Hindlimb muscle (tissue), 1 donor: ENCODE results near the gene URM1. TPM values are rescaled to one million over a fixed set of nuclear protein-coding genes. Genes with fewer than 3 reads are reported as not detected.

Source experiments
- DNase-seq: peaks from one replicate; pipeline ENCODE4 v3.0.0-alpha.2; 2013
- polyA plus RNA-seq: library from polyadenylated mRNA; unstranded; fragments of 120-200 nt; gene quantifications from one replicate; pipeline ENCODE4 v1.2.1, GENCODE V29; 2013; ENCODE audit not compliant: insufficient read length

The URM1 gene
- polyA plus RNA-seq, 1 donor, result 70.0 TPM

GRCh38 chr9:128349772-128350171 is 21.4 kb upstream of the URM1 start:
- no peak for DNase-seq

- no peak for DNase-seq
Observed at GRCh38 chr9:128355451-128355850, 15.7 kb upstream of the URM1 start.

- DNase-seq, result no peak
Observed at GRCh38 chr9:128358090-128358489, 13.1 kb upstream of the URM1 start.

GRCh38 chr9:128358861-128359260 is 12.3 kb upstream of the URM1 start:
- no peak for DNase-seq

- DNase-seq, result no peak
Observed at GRCh38 chr9:128360826-128361225, 10.3 kb upstream of the URM1 start.

- peak; percentile 38 for DNase-seq
Observed at GRCh38 chr9:128361296-128361985, 9.7 kb upstream of the URM1 start.

- DNase-seq, result peak; percentile 88
Observed at GRCh38 chr9:128361986-128362646, 9.1 kb upstream of the URM1 start.

GRCh38 chr9:128362774-128363173 is 8.4 kb upstream of the URM1 start:
- no peak for DNase-seq

- DNase-seq, result no peak
Observed at GRCh38 chr9:128365525-128365924, 5.6 kb upstream of the URM1 start.

GRCh38 chr9:128369024-128369706 is 2.0 kb upstream of the URM1 start:
- no peak for DNase-seq

GRCh38 chr9:128370367-128370751 is 815 bp upstream of the URM1 start:
- no peak for DNase-seq

- no peak for DNase-seq
Observed at GRCh38 chr9:128371630-128372117, 500 bp downstream of the URM1 start.

- DNase-seq, result no peak
Observed at GRCh38 chr9:128372188-128372641, 1.0 kb downstream of the URM1 start.

- no peak for DNase-seq
Observed at GRCh38 chr9:128372784-128373183, 1.6 kb downstream of the URM1 start.

GRCh38 chr9:128374221-128374675 is 3.1 kb downstream of the URM1 start:
- no peak for DNase-seq

GRCh38 chr9:128375865-128376264 is 4.7 kb downstream of the URM1 start:
- no peak for DNase-seq

GRCh38 chr9:128382261-128382660 is 11.1 kb downstream of the URM1 start:
- no peak for DNase-seq

GRCh38 chr9:128383007-128383753 is 12.0 kb downstream of the URM1 start:
- no peak for DNase-seq

- no peak for DNase-seq
Observed at GRCh38 chr9:128383791-128384190, 12.6 kb downstream of the URM1 start.

- no peak for DNase-seq
Observed at GRCh38 chr9:128384801-128385495, 13.8 kb downstream of the URM1 start.

- no peak for DNase-seq
Observed at GRCh38 chr9:128385496-128386460, 14.6 kb downstream of the URM1 start.
